ENCODE measurements around the gene BCL2L15. TPM values are rescaled to one million over a fixed set of nuclear protein-coding genes. Genes with fewer than 3 reads are reported as not detected.

The BCL2L15 gene
- total and polyA plus RNA-seq, 2 of the 13 experiments (the other 11 are each of a cell fraction or from before 2014, with no cell fraction given) = 0.03 to 0.27 TPM

DNA sequence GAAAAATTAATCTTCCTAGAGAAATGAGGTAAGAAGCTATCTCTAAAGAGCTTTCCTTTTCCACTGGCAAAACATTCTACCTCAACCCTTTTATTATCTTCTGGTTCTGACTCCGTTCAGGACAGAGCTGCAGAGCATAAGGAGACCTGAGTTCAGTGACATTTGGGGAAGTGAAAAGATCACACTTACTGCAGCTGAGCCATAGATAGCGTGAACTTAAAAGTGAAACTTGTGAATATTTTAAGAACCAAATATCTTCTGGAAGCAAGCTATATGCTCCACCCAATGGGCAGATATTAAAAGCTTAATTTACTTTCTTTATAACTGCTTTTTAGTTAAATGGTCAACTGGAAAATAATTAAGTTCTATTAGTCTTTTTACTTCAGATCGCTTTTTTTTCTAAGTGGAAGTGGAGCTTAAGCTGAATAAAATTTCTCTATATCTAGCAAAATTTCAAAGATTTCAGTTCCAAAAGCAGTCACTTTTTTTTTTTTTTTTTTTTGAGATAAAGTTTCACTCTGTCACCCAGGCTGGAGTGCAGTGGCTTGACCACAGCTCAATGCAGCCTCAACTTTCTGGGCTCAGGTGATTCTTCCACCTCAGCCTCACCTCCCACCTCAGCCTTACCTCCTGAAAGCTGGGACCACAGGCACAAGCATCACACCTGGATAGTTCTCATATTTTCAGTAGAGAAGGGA, 27.8 kb downstream of the BCL2L15 start:
- ChIA-PET POLR2A (no interaction called here), CTCF (ENCODE audit: low intra/inter-chr PET ratio, low total read pairs) (no interaction called here)
- 33% methylated on average over 3 of the region's 3 CpGs for whole genome bisulfite sequencing (ENCODE audit: low lambda C conversion rate)
- no peak for DNase-seq (ENCODE audit: low spot score)
- H3K9ac ChIP-seq (ENCODE audit: insufficient read depth, low read depth, low read length) = no peak overlapping the region
- no peaks in the 10 kb centered on the region for H3K9me3 ChIP-seq (ENCODE audit: low read length)
- TF ChIP-seq TBX3 (IDR thresholded peaks at IDR 0.05; ENCODE audit: borderline replicate concordance) (no peak), ZMYM2 (CRISPR knock-in tag; IDR thresholded peaks at IDR 0.05) (no peak)
- intact Hi-C loops (cut with micrococcal nuclease; ENCODE audit: unreplicated experiment) (no loop called here), in situ Hi-C loops (cut with HindIII; ENCODE audit: extremely low pct_ligation_motif_present, low pct_unique_long_range_greater_than_20kb) (no loop called here)
- no TSS peak for BruUV-seq (replicated peaks)
- peaks cover 14% of the 10 kb centered on the region for H3K4me1 ChIP-seq (ENCODE audit: insufficient read depth, low read length)
- H3K27me3 ChIP-seq (ENCODE audit: control insufficient read depth in 1 of 2, insufficient read depth in 2 of 2, low read length in 2 of 2) = no peaks in the 10 kb centered on the region; a peak in 1 of 5 replicates
- no peak for FAIRE-seq
- H3K4me3 ChIP-seq (replicated peaks in 1 of 3; ENCODE audit: insufficient read depth in 1 of 3, low read depth in 2 of 3, low read length in 3 of 3) = no peak overlapping the region
- H3K79me2 ChIP-seq (ENCODE audit: insufficient read depth, low read length) = no peaks in the 10 kb centered on the region
- H3K36me3 ChIP-seq (replicated peaks in 1 of 2; ENCODE audit: control insufficient read depth in 1 of 2, insufficient read depth in 2 of 2, low read length in 2 of 2) = no peaks in the 10 kb centered on the region
- H3K4me2 ChIP-seq (ENCODE audit: low read depth, low read length) = no peak overlapping the region
- no peaks in the 10 kb centered on the region for H4K20me1 ChIP-seq (ENCODE audit: insufficient read depth, low read length)
- H3K27ac ChIP-seq (ENCODE audit: extremely low read length, insufficient read depth, low read length) = no peak overlapping the region
- no peak for ATAC-seq
- H2AFZ ChIP-seq (ENCODE audit: low read length) = no peak overlapping the region

DNA sequence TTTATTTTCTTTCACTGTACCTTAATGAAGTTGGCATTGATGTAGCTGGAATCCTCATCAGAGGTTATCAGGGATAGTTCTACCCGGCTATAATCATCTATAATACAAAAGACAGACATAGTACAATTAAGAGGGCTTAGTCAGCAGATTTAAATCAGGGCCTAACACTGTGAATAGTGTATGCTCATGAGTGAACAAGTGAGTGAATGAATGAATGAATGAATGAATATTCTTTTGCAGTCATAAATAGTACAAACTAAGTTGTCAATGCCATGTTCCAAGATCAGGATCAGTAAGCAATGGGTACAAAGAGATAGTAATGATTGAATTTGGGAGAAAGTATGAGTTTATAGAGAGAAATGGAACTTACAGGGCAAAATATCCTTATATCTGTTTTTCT, 28.4 kb downstream of the BCL2L15 start:
- Histone ChIP-seq H2AFZ (ENCODE audit: low read length) (no peak overlapping the region), H3K27me3 (ENCODE audit: control insufficient read depth in 1 of 2, insufficient read depth in 2 of 2, low read length in 2 of 2) (no peaks in the 10 kb centered on the region; a peak in 1 of 5 replicates), H3K4me3 (replicated peaks in 1 of 3; ENCODE audit: insufficient read depth in 1 of 3, low read depth in 2 of 3, low read length in 3 of 3) (no peak overlapping the region), H4K20me1 (ENCODE audit: insufficient read depth, low read length) (no peaks in the 10 kb centered on the region), H3K79me2 (ENCODE audit: insufficient read depth, low read length) (no peaks in the 10 kb centered on the region), H3K4me1 (ENCODE audit: insufficient read depth, low read length) (peaks cover 14% of the 10 kb centered on the region), H3K36me3 (replicated peaks in 1 of 2; ENCODE audit: control insufficient read depth in 1 of 2, insufficient read depth in 2 of 2, low read length in 2 of 2) (no peaks in the 10 kb centered on the region), H3K9me3 (ENCODE audit: low read length) (no peaks in the 10 kb centered on the region), H3K27ac (ENCODE audit: extremely low read length, insufficient read depth, low read length) (no peak overlapping the region), H3K9ac (ENCODE audit: insufficient read depth, low read depth, low read length) (no peak overlapping the region), H3K4me2 (ENCODE audit: low read depth, low read length) (no peak overlapping the region)
- 4% methylated on average over 1 of the region's 1 CpG for WGBS (ENCODE audit: low lambda C conversion rate)
- no peak for ATAC-seq
- no peak for FAIRE-seq
- in situ Hi-C loops (cut with HindIII; ENCODE audit: extremely low pct_ligation_motif_present, low pct_unique_long_range_greater_than_20kb) = no loop called here
- ChIA-PET CTCF (ENCODE audit: low intra/inter-chr PET ratio, low total read pairs) (no interaction called here), POLR2A (no interaction called here)
- BruUV-seq (replicated peaks) = no TSS peak
- intact Hi-C loops (cut with micrococcal nuclease; ENCODE audit: unreplicated experiment) = no loop called here
- TF ChIP-seq CHD2 (IDR thresholded peaks at IDR 0.05; ENCODE audit: low read depth, low read length) (no peak), ZFP36 (IDR thresholded peaks at IDR 0.05; ENCODE audit: borderline replicate concordance, low read depth, low read length, partially characterized antibody) (no peak), ZC3H13 (CRISPR knock-in tag; IDR thresholded peaks at IDR 0.05) (no peak), MAFF (IDR thresholded peaks at IDR 0.05; ENCODE audit: low read depth, low read length) (peak; percentile 79), MAFK (conservative IDR thresholded peaks at IDR 0.05 in 1 of 2, IDR thresholded peaks at IDR 0.05 in 1 of 2; ENCODE audit: low read length in 2 of 2) (peak; percentile 71 to 90), ZNF224 (CRISPR knock-in tag; IDR thresholded peaks at IDR 0.05) (no peak), FOXP1 (IDR thresholded peaks at IDR 0.05) (no peak), FOXP1 (CRISPR knock-in tag; IDR thresholded peaks at IDR 0.05) (no peak)
- TF ChIP-seq, protein P1, sequence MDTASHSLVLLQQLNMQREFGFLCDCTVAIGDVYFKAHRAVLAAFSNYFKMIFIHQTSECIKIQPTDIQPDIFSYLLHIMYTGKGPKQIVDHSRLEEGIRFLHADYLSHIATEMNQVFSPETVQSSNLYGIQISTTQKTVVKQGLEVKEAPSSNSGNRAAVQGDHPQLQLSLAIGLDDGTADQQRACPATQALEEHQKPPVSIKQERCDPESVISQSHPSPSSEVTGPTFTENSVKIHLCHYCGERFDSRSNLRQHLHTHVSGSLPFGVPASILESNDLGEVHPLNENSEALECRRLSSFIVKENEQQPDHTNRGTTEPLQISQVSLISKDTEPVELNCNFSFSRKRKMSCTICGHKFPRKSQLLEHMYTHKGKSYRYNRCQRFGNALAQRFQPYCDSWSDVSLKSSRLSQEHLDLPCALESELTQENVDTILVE (CRISPR knock-in tag; IDR thresholded peaks at IDR 0.05) = no peak
- no peak for DNase-seq (ENCODE audit: low spot score)

All from HepG2 (cell line).